Calu3 (cell line): ENCODE measurements around the gene SLC35F4. TPM values are rescaled to one million over a fixed set of nuclear protein-coding genes. Genes with fewer than 3 reads are reported as not detected.

Source experiments
- BruUV-seq: library from RNA; stranded (reverse); fragments of 400-500 nt; replicated peaks from 2 replicates; lab custom pipeline; 2021; lab: Mats Ljungman, UMichigan
- CTCF ChIA-PET: fragments of 300-600 bp; sonication (Branson Sonifier 250); formaldehyde crosslinking; loops from one replicate; lab custom pipeline; 2022; ENCODE audit warnings: antibody characterized with exemption; lab: Charles Lee
- DNase-seq: peaks from one replicate; pipeline ENCODE4 v3.0.0; 2022
- H3K27ac Mint-ChIP-seq: one replicate; pipeline ENCODE4 v1.8.0; 2022; ENCODE audit warnings: mixed read lengths; ENCODE audit not compliant: unreplicated experiment
- H3K27me3 Mint-ChIP-seq: one replicate; pipeline ENCODE4 v1.8.0; 2022; ENCODE audit warnings: mixed read lengths; ENCODE audit not compliant: unreplicated experiment
- H3K36me3 Mint-ChIP-seq: one replicate; pipeline ENCODE4 v1.8.0; 2022; ENCODE audit warnings: mild to moderate bottlenecking, moderate library complexity, mixed read lengths; ENCODE audit not compliant: insufficient read depth, unreplicated experiment
- H3K4me1 Mint-ChIP-seq: one replicate; pipeline ENCODE4 v1.8.0; 2022; ENCODE audit warnings: mild to moderate bottlenecking, low read depth, mixed read lengths; ENCODE audit not compliant: unreplicated experiment
- H3K4me3 Mint-ChIP-seq: one replicate; pipeline ENCODE4 v1.8.0; 2022; ENCODE audit warnings: mild to moderate bottlenecking, low read depth, moderate library complexity, mixed read lengths; ENCODE audit not compliant: unreplicated experiment
- H3K9me3 Mint-ChIP-seq: one replicate; pipeline ENCODE4 v1.8.0; 2022; ENCODE audit warnings: low read depth, mixed read lengths; ENCODE audit not compliant: unreplicated experiment
- intact Hi-C: fragments of 100-400 bp; cut with micrococcal nuclease; formaldehyde crosslinking; loops from one replicate; pipeline ENCODE4 v1.10.0; 2022; ENCODE audit not compliant: unreplicated experiment
- total RNA-seq: library from RNA; stranded (reverse); gene quantifications from 2 replicates; pipeline ENCODE4 v1.2.3, GENCODE V29; 2022
- TF ChIP-seq, protein P1 (sequence below): fragments of 200-600 bp; IDR thresholded peaks from one replicate; pipeline ENCODE4 v1.8.0; 2022; ENCODE audit warnings: antibody characterized with exemption; ENCODE audit not compliant: unreplicated experiment

Gene SLC35F4
- total RNA-seq, 1 experiment from 2014 or later: not detected

DNA sequence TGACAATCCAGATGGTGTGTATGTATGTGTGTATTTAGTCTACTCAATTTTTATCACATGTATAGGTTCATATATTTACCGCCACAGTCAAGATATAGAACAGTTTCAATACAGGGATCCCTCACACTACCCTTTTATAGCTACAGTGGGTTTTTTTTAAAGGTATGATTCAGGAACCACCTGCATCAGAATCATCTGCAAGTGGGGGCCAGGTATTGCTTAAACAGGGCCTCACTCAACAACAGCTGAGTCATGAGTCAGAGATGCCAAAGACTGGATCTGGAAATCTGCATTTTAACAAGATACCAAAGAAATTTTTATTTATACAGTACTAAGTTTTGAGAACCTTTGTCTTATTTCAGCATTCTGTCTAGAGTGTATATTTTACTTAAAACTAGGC, 117.6 kb downstream of the SLC35F4 start:
- no TSS peak for BruUV-seq
- DNase-seq: no peak
- Mint-ChIP-seq H3K4me3 (no peak overlapping the region), H3K27me3 (no peaks in the 10 kb centered on the region), H3K4me1 (peaks cover 24% of the 10 kb centered on the region), H3K27ac (no peak overlapping the region), H3K36me3 (no peaks in the 10 kb centered on the region), H3K9me3 (no peaks in the 10 kb centered on the region)
- CTCF ChIA-PET: interaction anchor here (1.8 kb wide), 1 partner anchor 255 kb away, joined by 4 read pairs; the partner anchor contains the start of gene CCDC198
- TF ChIP-seq, protein P1, sequence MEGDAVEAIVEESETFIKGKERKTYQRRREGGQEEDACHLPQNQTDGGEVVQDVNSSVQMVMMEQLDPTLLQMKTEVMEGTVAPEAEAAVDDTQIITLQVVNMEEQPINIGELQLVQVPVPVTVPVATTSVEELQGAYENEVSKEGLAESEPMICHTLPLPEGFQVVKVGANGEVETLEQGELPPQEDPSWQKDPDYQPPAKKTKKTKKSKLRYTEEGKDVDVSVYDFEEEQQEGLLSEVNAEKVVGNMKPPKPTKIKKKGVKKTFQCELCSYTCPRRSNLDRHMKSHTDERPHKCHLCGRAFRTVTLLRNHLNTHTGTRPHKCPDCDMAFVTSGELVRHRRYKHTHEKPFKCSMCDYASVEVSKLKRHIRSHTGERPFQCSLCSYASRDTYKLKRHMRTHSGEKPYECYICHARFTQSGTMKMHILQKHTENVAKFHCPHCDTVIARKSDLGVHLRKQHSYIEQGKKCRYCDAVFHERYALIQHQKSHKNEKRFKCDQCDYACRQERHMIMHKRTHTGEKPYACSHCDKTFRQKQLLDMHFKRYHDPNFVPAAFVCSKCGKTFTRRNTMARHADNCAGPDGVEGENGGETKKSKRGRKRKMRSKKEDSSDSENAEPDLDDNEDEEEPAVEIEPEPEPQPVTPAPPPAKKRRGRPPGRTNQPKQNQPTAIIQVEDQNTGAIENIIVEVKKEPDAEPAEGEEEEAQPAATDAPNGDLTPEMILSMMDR: no peak
- intact Hi-C loops: loop anchor here (5.0 kb wide), 1 partner anchor 256 kb away; the partner anchor contains the start of gene CCDC198

DNA sequence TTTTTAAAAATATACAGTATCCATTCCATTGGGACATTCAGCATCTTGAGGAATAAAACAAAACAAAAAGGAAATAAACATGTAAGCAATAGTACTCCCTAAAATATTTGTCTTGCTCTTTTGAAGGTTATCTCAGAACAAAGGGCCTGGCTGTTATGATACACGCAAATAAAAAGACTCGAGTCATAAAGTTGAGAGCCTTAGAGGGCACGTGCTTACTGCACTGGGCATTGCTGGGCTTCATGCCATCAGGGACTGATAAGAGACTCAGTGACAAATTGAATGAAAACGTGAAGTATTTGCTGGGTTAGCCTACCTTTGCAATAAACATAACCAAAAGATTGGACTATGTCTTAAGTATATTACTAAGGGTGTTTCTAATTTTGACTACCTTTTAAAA, 118.9 kb downstream of the SLC35F4 start:
- no peak overlapping the region for H3K27ac Mint-ChIP-seq
- peaks cover 22% of the 10 kb centered on the region for H3K4me1 Mint-ChIP-seq
- intact Hi-C loops: loop anchor here (5.0 kb wide), 1 partner anchor 255 kb away; the partner anchor contains the start of gene CCDC198
- BruUV-seq: no TSS peak
- DNase-seq: peak; percentile 56
- CTCF ChIA-PET: no interaction called here
- TF ChIP-seq, protein P1: no peak
- no peaks in the 10 kb centered on the region for H3K9me3 Mint-ChIP-seq
- no peaks in the 10 kb centered on the region for H3K27me3 Mint-ChIP-seq
- H3K4me3 Mint-ChIP-seq: no peak overlapping the region
- no peaks in the 10 kb centered on the region for H3K36me3 Mint-ChIP-seq

DNA sequence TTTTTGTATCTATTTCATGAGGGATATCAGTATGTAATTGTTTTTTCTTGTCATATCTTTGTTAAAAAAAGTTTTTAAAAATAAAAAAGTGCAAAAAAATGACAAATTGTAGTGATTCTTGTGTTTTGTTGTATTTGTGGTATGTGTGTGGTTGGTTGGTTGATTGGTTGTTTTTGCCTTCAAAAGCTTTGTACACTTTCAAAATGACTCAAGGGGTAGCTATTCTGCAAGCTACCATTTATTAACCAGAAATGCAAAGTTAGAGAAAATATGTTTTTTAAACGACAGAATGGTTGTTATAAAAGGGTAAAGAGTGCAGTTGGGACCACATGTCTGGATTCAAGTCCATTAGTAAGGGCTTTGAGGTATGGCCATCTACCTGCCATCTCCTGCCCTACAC, 119.3 kb downstream of the SLC35F4 start:
- peaks cover 17% of the 10 kb centered on the region for H3K4me1 Mint-ChIP-seq
- CTCF ChIA-PET: no interaction called here
- no peak overlapping the region for H3K27ac Mint-ChIP-seq

DNA sequence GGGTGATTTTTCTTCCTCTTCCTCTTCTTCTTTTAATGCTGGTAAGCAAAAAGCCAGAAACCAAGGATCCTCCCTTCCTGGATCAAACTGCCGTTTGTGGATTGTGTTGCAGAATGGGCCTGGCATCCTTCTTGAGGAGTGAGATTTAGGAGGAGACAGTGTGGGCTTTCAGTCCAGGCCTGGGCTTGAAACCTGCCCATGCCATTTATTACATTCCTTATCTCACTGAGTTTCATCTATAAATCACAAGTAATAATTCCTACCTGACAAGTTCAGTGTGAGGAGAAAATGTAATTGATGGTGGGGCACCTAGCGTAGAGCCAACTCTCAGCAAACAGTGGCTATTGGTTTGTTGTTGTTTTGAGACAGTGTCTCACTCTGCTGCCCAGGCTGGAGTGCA, 126.4 kb downstream of the SLC35F4 start:
- BruUV-seq: no TSS peak
- no peak overlapping the region for H3K4me3 Mint-ChIP-seq
- CTCF ChIA-PET: no interaction called here
- no peaks in the 10 kb centered on the region for H3K27me3 Mint-ChIP-seq
- no peak overlapping the region for H3K27ac Mint-ChIP-seq
- TF ChIP-seq, protein P1: no peak
- DNase-seq: no peak
- H3K9me3 Mint-ChIP-seq: peaks cover 2% of the 10 kb centered on the region
- H3K36me3 Mint-ChIP-seq: no peaks in the 10 kb centered on the region
- no peaks in the 10 kb centered on the region for H3K4me1 Mint-ChIP-seq
- intact Hi-C loops: no loop called here

More for the DNA sequence above, 119.3 kb downstream of the SLC35F4 start:
- Mint-ChIP-seq H3K36me3 (no peaks in the 10 kb centered on the region), H3K27me3 (no peaks in the 10 kb centered on the region), H3K4me3 (no peak overlapping the region), H3K9me3 (no peaks in the 10 kb centered on the region)
- no peak for DNase-seq
- intact Hi-C loops: loop anchor here (5.0 kb wide), 1 partner anchor 254 kb away; the partner anchor contains the start of gene CCDC198
- BruUV-seq: no TSS peak
- TF ChIP-seq, protein P1: no peak
